HepG2 (cell line): Measurements from ENCODE around the gene PDPK1. TPM values are rescaled to one million over a fixed set of nuclear protein-coding genes. Genes with fewer than 3 reads are reported as not detected.
A peak's percentile ranks its signal among the peaks of the same experiment; 100 is the strongest.

Experiments used
- DR1 ChIP-seq: sonication (generic); formaldehyde crosslinking; IDR thresholded peaks from 2 replicates; pipeline ENCODE4 v1.8.0; 2021; ENCODE audit warnings: mild to moderate bottlenecking, missing genetic modification reagents, inconsistent platforms
- MYC ChIP-seq: sonication (generic); formaldehyde crosslinking; IDR thresholded peaks from 2 replicates; pipeline ENCODE4 v1.9.0; 2021; ENCODE audit warnings: missing genetic modification reagents, borderline replicate concordance
- PRDM10 ChIP-seq: sonication (generic); formaldehyde crosslinking; IDR thresholded peaks from 2 replicates; pipeline ENCODE4 v1.4.0; 2020; ENCODE audit warnings: low read depth, missing genetic modification reagents
- PRDM15 ChIP-seq: sonication (generic); formaldehyde crosslinking; IDR thresholded peaks from 2 replicates; pipeline ENCODE4 v1.4.0; 2020; ENCODE audit warnings: missing genetic modification reagents
- RXRB ChIP-seq: IDR thresholded peaks from 2 replicates; pipeline ENCODE4 v1.6.1; 2016; ENCODE audit warnings: borderline replicate concordance, missing genetic modification reagents, missing compliant biosample characterization
- STAG1 ChIP-seq: sonication (generic); formaldehyde crosslinking; IDR thresholded peaks from 2 replicates; pipeline ENCODE4 v1.4.0; 2020; ENCODE audit warnings: missing genetic modification reagents
- ZFX ChIP-seq: sonication (generic); formaldehyde crosslinking; IDR thresholded peaks from 2 replicates; pipeline ENCODE4 v1.4.0; 2020; ENCODE audit warnings: mild to moderate bottlenecking, low read depth, missing genetic modification reagents, moderate library complexity
- ZNF564 ChIP-seq: sonication (generic); formaldehyde crosslinking; IDR thresholded peaks from 2 replicates; pipeline ENCODE4 v1.8.1; 2023; ENCODE audit warnings: mild to moderate bottlenecking, missing genetic modification reagents
- ZNF770 ChIP-seq: sonication (generic); formaldehyde crosslinking; IDR thresholded peaks from 2 replicates; pipeline ENCODE4 v1.5.0; 2020; ENCODE audit warnings: mild to moderate bottlenecking, missing genetic modification reagents
- polyA plus RNA-seq, 8 experiments: library from polyadenylated mRNA; depleted of rRNA in 3 of 8; stranded (reverse) in 7 of 8; unstranded in 1 of 8; fragments of >200 nt; fragmentation: Illumina TruSeq in 4 of 8; extraction: Trizol in 4 of 8; gene quantifications; 2 replicates each; pipeline versions ENCODE4 v1.2.1 to v1.2.3, GENCODE V29; 2011 to 2016; ENCODE audit warnings: low read depth in 4 of 8, missing spikeins in 1 of 8, mixed read lengths in 1 of 8; ENCODE audit not compliant: insufficient read depth in 1 of 8
- total RNA-seq, 5 experiments: library from RNA; depleted of rRNA; stranded (reverse); fragments of >200 nt; fragmentation: Illumina TruSeq; extraction: Trizol; gene quantifications; 2 replicates each; pipeline ENCODE4 v1.2.3, GENCODE V29; 2016; ENCODE audit warnings: low read depth in 1 of 5

The PDPK1 gene
- total and polyA plus RNA-seq, 2 of the 13 experiments (the other 11 are each of a cell fraction or from before 2014, with no cell fraction given), result 59.6 to 129 TPM

- TF ChIP-seq PRDM15 (CRISPR knock-in tag) (no peak), ZNF564 (CRISPR knock-in tag) (0 out of 2 replicates have a peak, but pooled peaks have one; percentile 20), RXRB (0 out of 2 replicates have a peak, but pooled peaks have one; percentile 3), PRDM10 (peak; percentile 61; the same call in 1 of the 2 replicates), DR1 (CRISPR knock-in tag) (no peak), MYC (CRISPR knock-in tag) (0 out of 2 replicates have a peak, but pooled peaks have one; percentile 33), ZFX (CRISPR knock-in tag) (no peak), STAG1 (CRISPR knock-in tag) (0 out of 2 replicates have a peak, but pooled peaks have one; percentile 10), ZNF770 (no peak)
Observed at GRCh38 chr16:2514333-2515179, 23.3 kb upstream of the PDPK1 start (continued).
